Renal cortex interstitium (tissue), 11 donors: ENCODE measurements around the gene ALPG. TPM values are rescaled to one million over a fixed set of nuclear protein-coding genes. Genes with fewer than 3 reads are reported as not detected.
"Not testable (repeated sequence)": the region's sequence is repeated elsewhere in the genome, so short reads cannot be mapped to it uniquely, and the experiment has no call there.

ENCODE experiments used
- DNase-seq, 11 donors: peaks; one replicate each; pipeline ENCODE4 v3.0.0-alpha.2; 2013; ENCODE audit warnings: low read depth in 9 of 11, low spot score in 4 of 11; ENCODE audit errors: extremely low read depth in 1 of 11
- polyA plus RNA-seq, 3 donors: library from polyadenylated mRNA; unstranded; fragments of 120-200 nt; gene quantifications; one replicate each; pipeline ENCODE4 v1.2.1, GENCODE V29; 2013; ENCODE audit not compliant: insufficient read length in 3 of 3

Gene ALPG
- polyA plus RNA-seq, 3 donors: not detected

- no peak for DNase-seq
These were observed 32.3 kb upstream of the ALPG start for GRCh38 chr2:232374356-232374755.

- DNase-seq: no peak
These were observed 31.5 kb upstream of the ALPG start for GRCh38 chr2:232375164-232375563.

- DNase-seq: no peak
These were observed 30.4 kb upstream of the ALPG start for GRCh38 chr2:232376260-232376659.

- DNase-seq: no peak
These were observed 29.9 kb upstream of the ALPG start for GRCh38 chr2:232376713-232377112.

- DNase-seq: no peak
These were observed 29.3 kb upstream of the ALPG start for GRCh38 chr2:232377319-232377718.

- DNase-seq: no peak
These were observed 28.6 kb upstream of the ALPG start for GRCh38 chr2:232377841-232378734.

- not testable (repeated sequence) for DNase-seq
These were observed 27.9 kb upstream of the ALPG start, which contains the start of gene ALPP for GRCh38 chr2:232378735-232379151. TSS of gene ALPP (plus strand) at chr2:232378751. CDS start at chr2:232378803, 52 bp downstream.

GRCh38 chr2:232379610-232380590, 26.7 kb upstream of the ALPG start:
- DNase-seq: not testable (repeated sequence)

- not testable (repeated sequence) for DNase-seq
These were observed 25.2 kb upstream of the ALPG start for GRCh38 chr2:232381204-232382031.

- DNase-seq: no peak
These were observed 24.1 kb upstream of the ALPG start for GRCh38 chr2:232382331-232383225.

GRCh38 chr2:232384466-232384865, 22.2 kb upstream of the ALPG start:
- DNase-seq: no peak

GRCh38 chr2:232385058-232385457, 21.6 kb upstream of the ALPG start:
- not testable (repeated sequence) for DNase-seq

- DNase-seq: no peak
These were observed 20.8 kb upstream of the ALPG start for GRCh38 chr2:232385660-232386489.

- no peak for DNase-seq
These were observed 20.2 kb upstream of the ALPG start for GRCh38 chr2:232386490-232386739.

- DNase-seq: no peak
These were observed 19.7 kb upstream of the ALPG start for GRCh38 chr2:232386740-232387450.

GRCh38 chr2:232387451-232388171, 19.0 kb upstream of the ALPG start:
- DNase-seq: no peak
